K562 (cell line): ENCODE results near the gene DGKA. TPM values are rescaled to one million over a fixed set of nuclear protein-coding genes. Genes with fewer than 3 reads are reported as not detected.

Source experiments
- BCOR ChIP-seq: fragments of 450-650 bp; IDR thresholded peaks from 2 replicates; pipeline ENCODE4 v1.6.1; 2016
- HDAC2 ChIP-seq: fragments of 450-650 bp; IDR thresholded peaks from 2 replicates; pipeline ENCODE4 v1.6.1; 2016; ENCODE audit warnings: mild to moderate bottlenecking
- KDM5B ChIP-seq: fragments of 200-600 bp; sonication (generic); IDR thresholded peaks from 2 replicates; pipeline ENCODE4 v1.6.1; 2012; ENCODE audit warnings: low read depth, mild to moderate bottlenecking, moderate library complexity, low read length, control low read depth, inconsistent platforms; ENCODE audit not compliant: insufficient replicate concordance
- MYBL2 ChIP-seq, 2 experiments: fragments of 450-650 bp in 1 of 2; sonication (generic) in 1 of 2; formaldehyde crosslinking in 1 of 2; IDR thresholded peaks; 2 replicates each; pipeline versions ENCODE4 v1.6.1 to v1.8.1; 2017 to 2022; ENCODE audit warnings: borderline replicate concordance in 1 of 2, inconsistent platforms in 1 of 2, low read depth in 1 of 2, mild to moderate bottlenecking in 1 of 2, missing genetic modification reagents in 1 of 2, moderate library complexity in 1 of 2
- PCBP2 ChIP-seq: fragments of 200-400 bp; formaldehyde crosslinking; IDR thresholded peaks from 2 replicates; pipeline ENCODE4 v1.6.1; 2018; ENCODE audit warnings: low read length, low read depth, mild to moderate bottlenecking, moderate library complexity; ENCODE audit not compliant: poor library complexity, severe bottlenecking
- POLR2AphosphoS5 ChIP-seq: IDR thresholded peaks from 2 replicates; pipeline ENCODE4 v1.6.1; 2011; ENCODE audit warnings: mild to moderate bottlenecking, low read depth, low read length, moderate library complexity; ENCODE audit not compliant: control insufficient read depth, insufficient read depth
- PTTG1 ChIP-seq: fragments of 450-650 bp; IDR thresholded peaks from 2 replicates; pipeline ENCODE4 v1.6.1; 2016; ENCODE audit warnings: low read depth, mild to moderate bottlenecking, missing genetic modification characterization, missing compliant biosample characterization
- ZFP30 ChIP-seq: fragments of 250-450 bp; sonication (Bioruptor Pico); IDR thresholded peaks from 2 replicates; pipeline ENCODE4 v1.8.0; 2022; ENCODE audit warnings: moderate library complexity, mild to moderate bottlenecking, inconsistent platforms, borderline replicate concordance
- polyA plus RNA-seq, 8 experiments: library from polyadenylated mRNA; depleted of rRNA in 4 of 8; stranded (reverse) in 5 of 8; unstranded in 3 of 8; fragments of >200 nt; fragmentation: Nextera tagmentation in 2 of 8; fragmentation: Illumina TruSeq in 1 of 8; extraction: Ambion mirVana in 2 of 8; extraction: Trizol in 1 of 8; gene quantifications; 2 replicates each; pipeline versions ENCODE4 v1.2.1 to v1.2.3, GENCODE V29; 2011 to 2014; ENCODE audit warnings: inconsistent platforms in 1 of 8, missing spikeins in 1 of 8
- total RNA-seq, 7 experiments: library from RNA; depleted of rRNA in 6 of 7; stranded (reverse); fragments of >200 nt in 6 of 7; fragmentation: Illumina TruSeq in 2 of 7; extraction: Trizol in 2 of 7; gene quantifications; 2 replicates each; pipeline versions ENCODE4 v1.2.1 to v1.2.3, GENCODE V29; 2011 to 2021; ENCODE audit warnings: low replicate concordance in 1 of 7
- TF ChIP-seq, protein P1 (sequence below): fragments of 250-450 bp; sonication (Bioruptor Pico); IDR thresholded peaks from 2 replicates; pipeline ENCODE4 v1.5.0; 2020; ENCODE audit warnings: mild to moderate bottlenecking
- TF ChIP-seq, protein P2 (sequence below): fragments of 450-650 bp; IDR thresholded peaks from 2 replicates; pipeline ENCODE4 v1.6.1; 2016; ENCODE audit warnings: mild to moderate bottlenecking, moderate library complexity
- TF ChIP-seq, protein P3 (sequence below): sonication (generic); formaldehyde crosslinking; IDR thresholded peaks from 2 replicates; pipeline ENCODE4 v1.4.0; 2020; ENCODE audit warnings: mild to moderate bottlenecking, missing genetic modification reagents

Gene DGKA
- total and polyA plus RNA-seq, 9 of the 15 experiments (the other 6 are each of a cell fraction or from before 2014, with no cell fraction given), result 3.4 to 12.4 (median 6.2) TPM

DNA sequence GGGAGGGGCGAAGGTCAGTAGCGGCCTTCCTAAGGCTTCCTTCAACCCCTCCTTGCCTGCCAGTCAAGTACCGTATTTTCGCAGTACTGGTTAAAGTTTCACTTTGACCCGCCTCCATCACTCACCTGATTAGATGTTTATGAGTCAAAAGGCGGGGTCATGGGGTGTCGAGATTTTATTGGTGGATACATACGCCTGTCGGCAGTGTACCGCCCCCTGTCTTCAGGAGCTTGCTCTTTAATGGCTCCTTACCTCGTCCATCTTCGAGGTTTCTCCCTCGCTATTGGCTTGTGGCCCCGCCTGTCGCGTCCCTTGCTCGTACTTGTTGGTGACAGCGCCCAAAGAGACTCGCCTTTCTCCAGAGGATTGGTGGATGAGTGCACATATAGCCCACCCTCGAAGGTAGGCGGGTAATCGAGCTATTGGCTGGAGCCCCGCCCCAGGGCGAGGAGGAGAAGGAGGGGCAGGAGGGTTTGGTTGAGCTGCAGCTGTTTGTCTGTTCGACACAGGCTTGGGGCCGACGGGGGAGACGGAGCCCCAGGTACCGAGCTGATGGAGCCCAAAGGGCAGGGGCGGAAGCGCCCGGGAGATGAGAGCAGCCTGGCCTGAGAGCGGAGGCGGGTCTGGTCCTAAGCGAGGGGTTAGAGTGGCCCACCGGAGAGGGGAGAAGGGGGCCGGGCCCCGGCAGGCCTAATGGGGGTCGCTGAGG is 42.8 kb downstream of the DGKA start, which contains the start of gene RAB5B (continued):
- TF ChIP-seq, protein P1, sequence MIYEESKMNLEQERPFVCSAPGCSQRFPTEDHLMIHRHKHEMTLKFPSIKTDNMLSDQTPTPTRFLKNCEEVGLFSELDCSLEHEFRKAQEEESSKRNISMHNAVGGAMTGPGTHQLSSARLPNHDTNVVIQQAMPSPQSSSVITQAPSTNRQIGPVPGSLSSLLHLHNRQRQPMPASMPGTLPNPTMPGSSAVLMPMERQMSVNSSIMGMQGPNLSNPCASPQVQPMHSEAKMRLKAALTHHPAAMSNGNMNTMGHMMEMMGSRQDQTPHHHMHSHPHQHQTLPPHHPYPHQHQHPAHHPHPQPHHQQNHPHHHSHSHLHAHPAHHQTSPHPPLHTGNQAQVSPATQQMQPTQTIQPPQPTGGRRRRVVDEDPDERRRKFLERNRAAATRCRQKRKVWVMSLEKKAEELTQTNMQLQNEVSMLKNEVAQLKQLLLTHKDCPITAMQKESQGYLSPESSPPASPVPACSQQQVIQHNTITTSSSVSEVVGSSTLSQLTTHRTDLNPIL, result no peak
- peak; percentile 52; the same call in 1 of the 2 replicates for TF ChIP-seq POLR2AphosphoS5
- TF ChIP-seq MYBL2 (IDR thresholded peaks at IDR 0.05; ENCODE audit: low read depth), result no peak; the same call in 1 of the 2 replicates
- TF ChIP-seq MYBL2 (CRISPR knock-in tag; IDR thresholded peaks at IDR 0.05; ENCODE audit: borderline replicate concordance), result no peak
- TF ChIP-seq PCBP2, result no peak
- TF ChIP-seq, protein P2, sequence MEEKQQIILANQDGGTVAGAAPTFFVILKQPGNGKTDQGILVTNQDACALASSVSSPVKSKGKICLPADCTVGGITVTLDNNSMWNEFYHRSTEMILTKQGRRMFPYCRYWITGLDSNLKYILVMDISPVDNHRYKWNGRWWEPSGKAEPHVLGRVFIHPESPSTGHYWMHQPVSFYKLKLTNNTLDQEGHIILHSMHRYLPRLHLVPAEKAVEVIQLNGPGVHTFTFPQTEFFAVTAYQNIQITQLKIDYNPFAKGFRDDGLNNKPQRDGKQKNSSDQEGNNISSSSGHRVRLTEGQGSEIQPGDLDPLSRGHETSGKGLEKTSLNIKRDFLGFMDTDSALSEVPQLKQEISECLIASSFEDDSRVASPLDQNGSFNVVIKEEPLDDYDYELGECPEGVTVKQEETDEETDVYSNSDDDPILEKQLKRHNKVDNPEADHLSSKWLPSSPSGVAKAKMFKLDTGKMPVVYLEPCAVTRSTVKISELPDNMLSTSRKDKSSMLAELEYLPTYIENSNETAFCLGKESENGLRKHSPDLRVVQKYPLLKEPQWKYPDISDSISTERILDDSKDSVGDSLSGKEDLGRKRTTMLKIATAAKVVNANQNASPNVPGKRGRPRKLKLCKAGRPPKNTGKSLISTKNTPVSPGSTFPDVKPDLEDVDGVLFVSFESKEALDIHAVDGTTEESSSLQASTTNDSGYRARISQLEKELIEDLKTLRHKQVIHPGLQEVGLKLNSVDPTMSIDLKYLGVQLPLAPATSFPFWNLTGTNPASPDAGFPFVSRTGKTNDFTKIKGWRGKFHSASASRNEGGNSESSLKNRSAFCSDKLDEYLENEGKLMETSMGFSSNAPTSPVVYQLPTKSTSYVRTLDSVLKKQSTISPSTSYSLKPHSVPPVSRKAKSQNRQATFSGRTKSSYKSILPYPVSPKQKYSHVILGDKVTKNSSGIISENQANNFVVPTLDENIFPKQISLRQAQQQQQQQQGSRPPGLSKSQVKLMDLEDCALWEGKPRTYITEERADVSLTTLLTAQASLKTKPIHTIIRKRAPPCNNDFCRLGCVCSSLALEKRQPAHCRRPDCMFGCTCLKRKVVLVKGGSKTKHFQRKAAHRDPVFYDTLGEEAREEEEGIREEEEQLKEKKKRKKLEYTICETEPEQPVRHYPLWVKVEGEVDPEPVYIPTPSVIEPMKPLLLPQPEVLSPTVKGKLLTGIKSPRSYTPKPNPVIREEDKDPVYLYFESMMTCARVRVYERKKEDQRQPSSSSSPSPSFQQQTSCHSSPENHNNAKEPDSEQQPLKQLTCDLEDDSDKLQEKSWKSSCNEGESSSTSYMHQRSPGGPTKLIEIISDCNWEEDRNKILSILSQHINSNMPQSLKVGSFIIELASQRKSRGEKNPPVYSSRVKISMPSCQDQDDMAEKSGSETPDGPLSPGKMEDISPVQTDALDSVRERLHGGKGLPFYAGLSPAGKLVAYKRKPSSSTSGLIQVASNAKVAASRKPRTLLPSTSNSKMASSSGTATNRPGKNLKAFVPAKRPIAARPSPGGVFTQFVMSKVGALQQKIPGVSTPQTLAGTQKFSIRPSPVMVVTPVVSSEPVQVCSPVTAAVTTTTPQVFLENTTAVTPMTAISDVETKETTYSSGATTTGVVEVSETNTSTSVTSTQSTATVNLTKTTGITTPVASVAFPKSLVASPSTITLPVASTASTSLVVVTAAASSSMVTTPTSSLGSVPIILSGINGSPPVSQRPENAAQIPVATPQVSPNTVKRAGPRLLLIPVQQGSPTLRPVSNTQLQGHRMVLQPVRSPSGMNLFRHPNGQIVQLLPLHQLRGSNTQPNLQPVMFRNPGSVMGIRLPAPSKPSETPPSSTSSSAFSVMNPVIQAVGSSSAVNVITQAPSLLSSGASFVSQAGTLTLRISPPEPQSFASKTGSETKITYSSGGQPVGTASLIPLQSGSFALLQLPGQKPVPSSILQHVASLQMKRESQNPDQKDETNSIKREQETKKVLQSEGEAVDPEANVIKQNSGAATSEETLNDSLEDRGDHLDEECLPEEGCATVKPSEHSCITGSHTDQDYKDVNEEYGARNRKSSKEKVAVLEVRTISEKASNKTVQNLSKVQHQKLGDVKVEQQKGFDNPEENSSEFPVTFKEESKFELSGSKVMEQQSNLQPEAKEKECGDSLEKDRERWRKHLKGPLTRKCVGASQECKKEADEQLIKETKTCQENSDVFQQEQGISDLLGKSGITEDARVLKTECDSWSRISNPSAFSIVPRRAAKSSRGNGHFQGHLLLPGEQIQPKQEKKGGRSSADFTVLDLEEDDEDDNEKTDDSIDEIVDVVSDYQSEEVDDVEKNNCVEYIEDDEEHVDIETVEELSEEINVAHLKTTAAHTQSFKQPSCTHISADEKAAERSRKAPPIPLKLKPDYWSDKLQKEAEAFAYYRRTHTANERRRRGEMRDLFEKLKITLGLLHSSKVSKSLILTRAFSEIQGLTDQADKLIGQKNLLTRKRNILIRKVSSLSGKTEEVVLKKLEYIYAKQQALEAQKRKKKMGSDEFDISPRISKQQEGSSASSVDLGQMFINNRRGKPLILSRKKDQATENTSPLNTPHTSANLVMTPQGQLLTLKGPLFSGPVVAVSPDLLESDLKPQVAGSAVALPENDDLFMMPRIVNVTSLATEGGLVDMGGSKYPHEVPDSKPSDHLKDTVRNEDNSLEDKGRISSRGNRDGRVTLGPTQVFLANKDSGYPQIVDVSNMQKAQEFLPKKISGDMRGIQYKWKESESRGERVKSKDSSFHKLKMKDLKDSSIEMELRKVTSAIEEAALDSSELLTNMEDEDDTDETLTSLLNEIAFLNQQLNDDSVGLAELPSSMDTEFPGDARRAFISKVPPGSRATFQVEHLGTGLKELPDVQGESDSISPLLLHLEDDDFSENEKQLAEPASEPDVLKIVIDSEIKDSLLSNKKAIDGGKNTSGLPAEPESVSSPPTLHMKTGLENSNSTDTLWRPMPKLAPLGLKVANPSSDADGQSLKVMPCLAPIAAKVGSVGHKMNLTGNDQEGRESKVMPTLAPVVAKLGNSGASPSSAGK, result no peak
- no peak for TF ChIP-seq ZFP30
- no peak; the same call in 1 of the 2 replicates for TF ChIP-seq BCOR
- TF ChIP-seq, protein P3, sequence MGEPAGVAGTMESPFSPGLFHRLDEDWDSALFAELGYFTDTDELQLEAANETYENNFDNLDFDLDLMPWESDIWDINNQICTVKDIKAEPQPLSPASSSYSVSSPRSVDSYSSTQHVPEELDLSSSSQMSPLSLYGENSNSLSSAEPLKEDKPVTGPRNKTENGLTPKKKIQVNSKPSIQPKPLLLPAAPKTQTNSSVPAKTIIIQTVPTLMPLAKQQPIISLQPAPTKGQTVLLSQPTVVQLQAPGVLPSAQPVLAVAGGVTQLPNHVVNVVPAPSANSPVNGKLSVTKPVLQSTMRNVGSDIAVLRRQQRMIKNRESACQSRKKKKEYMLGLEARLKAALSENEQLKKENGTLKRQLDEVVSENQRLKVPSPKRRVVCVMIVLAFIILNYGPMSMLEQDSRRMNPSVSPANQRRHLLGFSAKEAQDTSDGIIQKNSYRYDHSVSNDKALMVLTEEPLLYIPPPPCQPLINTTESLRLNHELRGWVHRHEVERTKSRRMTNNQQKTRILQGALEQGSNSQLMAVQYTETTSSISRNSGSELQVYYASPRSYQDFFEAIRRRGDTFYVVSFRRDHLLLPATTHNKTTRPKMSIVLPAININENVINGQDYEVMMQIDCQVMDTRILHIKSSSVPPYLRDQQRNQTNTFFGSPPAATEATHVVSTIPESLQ (CRISPR knock-in tag), result no peak
- no peak for TF ChIP-seq PTTG1 (tag)
- TF ChIP-seq HDAC2, result peak; percentile 88
- TF ChIP-seq KDM5B, result peak; percentile 74
